22Rv1 (cell line): ENCODE data around the gene PQBP1.

Experiments
- H3K27ac ChIP-seq: fragments of 450-650 bp; 2 replicates; pipeline ENCODE4 v1.5.1; 2017
- ZFX ChIP-seq: fragments of 450-650 bp; IDR thresholded peaks from 2 replicates; pipeline ENCODE4 v1.6.1; 2017; ENCODE audit warnings: antibody characterized with exemption, borderline replicate concordance
- TF ChIP-seq, protein P1 (sequence below): fragments of 450-650 bp; IDR thresholded peaks from 2 replicates; pipeline ENCODE4 v1.5.1; 2017; ENCODE audit warnings: mild to moderate bottlenecking

The PQBP1 gene

DNA sequence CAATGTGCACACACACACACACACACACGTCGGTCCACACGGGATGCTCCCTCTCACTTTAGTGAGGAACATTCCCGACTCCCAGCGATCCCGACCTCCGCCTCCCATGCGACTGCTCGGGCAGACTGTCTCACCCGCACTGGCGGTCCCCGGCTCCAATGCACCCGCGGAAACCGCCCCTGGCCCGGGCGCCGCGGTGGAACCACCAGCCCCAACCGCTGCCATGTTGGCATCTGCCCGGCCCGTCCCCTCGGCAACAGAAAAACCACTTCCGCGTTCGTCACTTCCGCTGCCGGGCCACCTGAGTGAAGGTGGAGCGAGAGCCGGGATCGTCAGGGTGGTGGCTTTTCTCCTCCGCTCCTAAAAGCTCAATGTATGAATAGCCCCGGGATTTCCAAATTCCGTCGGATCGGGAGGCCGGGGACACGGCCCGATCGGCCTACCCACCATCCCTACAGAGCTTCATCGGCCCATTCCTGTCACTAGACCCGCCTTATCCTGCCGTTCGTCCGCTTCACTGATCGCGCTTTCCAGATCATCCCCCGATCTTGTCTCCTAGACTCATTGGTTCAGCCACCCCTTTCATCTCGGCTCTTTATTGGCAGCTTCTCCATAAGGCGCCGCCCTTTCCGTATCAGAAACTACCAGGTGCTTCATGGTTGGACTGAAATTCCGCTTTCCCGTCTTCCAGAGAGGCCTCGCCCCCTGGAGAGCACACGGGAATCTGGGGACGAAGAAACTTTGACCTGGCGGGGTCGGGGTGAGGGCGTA is 13.9 kb downstream of the PQBP1 start, which contains the start of gene SLC35A2:
TSS of gene SLC35A2 (minus strand) at position 235 of the 771 bp plus-strand sequence. CDS start at position 225, 10 bp downstream.
- TF ChIP-seq ZFX = no peak
- TF ChIP-seq, protein P1, sequence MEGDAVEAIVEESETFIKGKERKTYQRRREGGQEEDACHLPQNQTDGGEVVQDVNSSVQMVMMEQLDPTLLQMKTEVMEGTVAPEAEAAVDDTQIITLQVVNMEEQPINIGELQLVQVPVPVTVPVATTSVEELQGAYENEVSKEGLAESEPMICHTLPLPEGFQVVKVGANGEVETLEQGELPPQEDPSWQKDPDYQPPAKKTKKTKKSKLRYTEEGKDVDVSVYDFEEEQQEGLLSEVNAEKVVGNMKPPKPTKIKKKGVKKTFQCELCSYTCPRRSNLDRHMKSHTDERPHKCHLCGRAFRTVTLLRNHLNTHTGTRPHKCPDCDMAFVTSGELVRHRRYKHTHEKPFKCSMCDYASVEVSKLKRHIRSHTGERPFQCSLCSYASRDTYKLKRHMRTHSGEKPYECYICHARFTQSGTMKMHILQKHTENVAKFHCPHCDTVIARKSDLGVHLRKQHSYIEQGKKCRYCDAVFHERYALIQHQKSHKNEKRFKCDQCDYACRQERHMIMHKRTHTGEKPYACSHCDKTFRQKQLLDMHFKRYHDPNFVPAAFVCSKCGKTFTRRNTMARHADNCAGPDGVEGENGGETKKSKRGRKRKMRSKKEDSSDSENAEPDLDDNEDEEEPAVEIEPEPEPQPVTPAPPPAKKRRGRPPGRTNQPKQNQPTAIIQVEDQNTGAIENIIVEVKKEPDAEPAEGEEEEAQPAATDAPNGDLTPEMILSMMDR = no peak

DNA sequence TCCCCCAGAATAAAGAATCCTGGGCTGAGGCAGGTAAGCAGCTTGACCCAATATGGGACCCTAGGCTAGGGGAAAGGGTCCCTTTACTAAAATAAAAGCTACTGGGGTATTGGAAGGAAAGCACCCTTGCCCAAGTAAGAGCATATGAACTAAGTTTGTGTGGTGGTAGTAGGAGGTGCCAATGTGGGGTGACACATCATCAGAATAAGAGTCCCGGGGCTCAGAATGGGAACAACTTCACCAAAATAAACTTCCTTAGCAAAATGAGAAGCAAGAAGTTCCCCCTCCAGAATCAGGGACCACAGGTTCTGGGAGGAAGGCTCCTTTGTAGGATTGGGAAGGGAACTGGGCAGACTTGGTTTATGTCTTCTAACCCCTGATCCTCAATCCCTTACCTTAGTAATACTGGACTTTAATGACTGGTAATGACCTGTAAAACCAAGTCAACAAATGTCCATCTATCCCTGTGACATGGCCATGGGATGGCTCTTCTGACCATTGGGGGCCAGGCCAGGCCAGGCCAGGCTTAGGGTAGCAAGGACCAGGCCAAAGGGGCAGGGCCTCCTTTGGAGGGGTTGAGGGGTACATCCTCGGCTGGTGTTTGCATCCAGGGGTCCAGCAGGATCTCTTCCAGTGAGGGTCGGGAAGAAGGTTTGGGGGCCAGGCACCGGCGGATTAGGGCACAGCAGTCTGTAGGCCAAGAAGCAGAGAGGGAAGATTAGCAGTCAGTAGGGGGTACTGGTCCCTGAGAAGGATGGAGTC is 16.1 kb downstream of the PQBP1 start:
- no peak for TF ChIP-seq ZFX
- TF ChIP-seq, protein P1 = no peak
- H3K27ac ChIP-seq = no peak overlapping the region

More for the DNA sequence above, 13.9 kb downstream of the PQBP1 start, which contains the start of gene SLC35A2:
- peak within 1 kb of the TSS; percentile 84 for H3K27ac ChIP-seq

DNA sequence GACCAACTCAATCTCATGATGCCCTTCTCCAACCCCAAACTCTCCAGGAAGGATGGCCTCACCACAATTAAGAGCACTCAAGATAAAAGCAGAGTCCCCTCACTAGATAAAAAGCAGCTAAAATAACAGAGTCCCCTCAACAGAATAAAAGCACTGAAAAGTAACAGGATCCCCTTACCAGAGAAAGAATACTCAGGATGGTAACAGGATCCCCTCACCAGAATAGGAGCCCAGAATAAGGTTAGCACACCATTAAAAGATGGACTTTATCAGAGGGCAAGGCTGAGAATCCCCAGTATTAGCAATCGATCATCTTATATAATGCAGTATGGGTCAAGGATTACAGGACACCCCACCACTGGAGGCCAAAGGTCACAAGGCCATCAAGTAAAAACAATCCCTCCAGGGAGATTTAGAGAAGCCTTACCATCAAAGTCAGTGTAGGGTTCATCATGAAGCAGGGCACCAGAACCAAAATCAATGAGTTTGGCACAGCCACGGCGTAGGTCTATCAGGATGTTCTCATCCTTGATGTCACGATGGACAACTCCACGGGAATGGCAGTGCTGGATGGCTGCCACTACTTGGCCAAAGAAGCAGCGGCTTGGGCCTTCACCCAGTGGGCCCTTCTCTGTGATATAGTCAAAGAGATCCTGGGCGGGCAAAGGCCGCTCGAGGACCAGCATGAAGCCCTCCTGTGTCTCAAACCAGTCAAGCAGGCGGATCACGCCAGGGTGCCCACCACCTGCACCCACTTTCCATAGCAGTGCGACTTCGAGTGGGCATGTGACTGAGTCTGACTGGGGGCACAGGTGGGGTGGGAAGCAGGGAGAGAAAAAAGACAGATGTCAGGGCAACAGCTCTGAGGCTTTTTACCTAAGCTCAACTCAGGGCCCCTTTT is 17.1 kb downstream of the PQBP1 start:
- H3K27ac ChIP-seq = no peak overlapping the region
- TF ChIP-seq, protein P1 = no peak
- TF ChIP-seq ZFX = no peak

DNA sequence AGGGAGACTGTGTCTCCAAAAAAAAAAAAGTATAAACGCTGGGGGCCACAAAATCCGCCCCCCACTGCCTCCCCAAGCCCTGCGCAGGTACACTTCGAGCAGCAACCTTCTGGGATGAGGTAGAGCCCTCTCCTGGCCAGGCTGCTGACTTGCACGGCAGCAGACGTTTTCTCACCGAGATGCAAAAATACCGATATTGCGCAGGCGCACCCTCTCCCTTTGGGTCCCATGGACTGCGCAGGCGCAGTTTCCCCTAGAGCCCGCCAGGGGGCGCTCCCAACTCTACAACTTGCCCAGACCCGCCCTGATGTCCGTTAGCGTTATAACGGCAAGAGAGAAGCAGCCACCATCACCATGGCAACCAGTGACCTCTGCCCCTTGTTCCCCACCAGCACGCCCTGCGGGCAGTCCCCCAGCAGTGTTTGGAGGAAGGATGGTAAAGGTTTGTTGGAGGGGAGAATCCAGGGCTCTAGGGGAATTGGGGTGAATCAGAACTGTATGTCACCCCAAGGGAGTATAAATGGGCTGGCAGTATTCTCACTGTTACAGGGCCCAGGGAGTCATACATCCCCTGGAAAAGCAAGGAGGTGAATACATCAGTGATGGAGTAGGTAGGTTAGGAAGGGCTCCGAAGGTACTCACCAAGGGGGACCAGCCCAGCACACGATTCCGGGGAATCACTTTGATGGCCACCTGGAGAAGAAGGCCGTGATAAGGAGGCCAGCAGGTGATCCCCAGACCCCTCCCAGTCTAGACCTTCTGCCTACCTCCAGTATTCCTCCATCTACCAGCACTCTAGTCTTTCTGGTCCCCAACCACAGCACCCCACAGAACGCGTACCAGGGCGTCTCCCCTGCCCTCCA is 19.6 kb downstream of the PQBP1 start:
- peak overlapping the region; percentile 72 for H3K27ac ChIP-seq

DNA sequence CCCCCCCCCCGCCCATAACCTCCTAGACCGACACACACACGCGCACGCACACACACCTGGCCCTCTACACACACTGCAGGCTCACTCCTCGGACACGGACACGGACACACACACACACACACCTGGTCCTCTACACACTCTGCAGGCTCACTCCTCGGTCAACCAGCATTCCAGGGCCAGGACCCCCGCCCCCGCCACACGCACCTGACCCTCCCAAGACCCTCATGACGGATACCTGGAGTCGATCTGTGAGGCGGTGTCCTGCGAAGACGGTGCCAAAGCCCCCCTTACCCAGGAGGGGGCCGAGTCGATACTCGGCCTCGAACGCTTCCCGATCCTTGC is 20.5 kb downstream of the PQBP1 start:
- TF ChIP-seq, protein P1 = no peak
- TF ChIP-seq ZFX = no peak
- peak overlapping the region; percentile 72 for H3K27ac ChIP-seq

More for the DNA sequence above, 19.6 kb downstream of the PQBP1 start:
- TF ChIP-seq ZFX = no peak
- TF ChIP-seq, protein P1 = peak; percentile 90

DNA sequence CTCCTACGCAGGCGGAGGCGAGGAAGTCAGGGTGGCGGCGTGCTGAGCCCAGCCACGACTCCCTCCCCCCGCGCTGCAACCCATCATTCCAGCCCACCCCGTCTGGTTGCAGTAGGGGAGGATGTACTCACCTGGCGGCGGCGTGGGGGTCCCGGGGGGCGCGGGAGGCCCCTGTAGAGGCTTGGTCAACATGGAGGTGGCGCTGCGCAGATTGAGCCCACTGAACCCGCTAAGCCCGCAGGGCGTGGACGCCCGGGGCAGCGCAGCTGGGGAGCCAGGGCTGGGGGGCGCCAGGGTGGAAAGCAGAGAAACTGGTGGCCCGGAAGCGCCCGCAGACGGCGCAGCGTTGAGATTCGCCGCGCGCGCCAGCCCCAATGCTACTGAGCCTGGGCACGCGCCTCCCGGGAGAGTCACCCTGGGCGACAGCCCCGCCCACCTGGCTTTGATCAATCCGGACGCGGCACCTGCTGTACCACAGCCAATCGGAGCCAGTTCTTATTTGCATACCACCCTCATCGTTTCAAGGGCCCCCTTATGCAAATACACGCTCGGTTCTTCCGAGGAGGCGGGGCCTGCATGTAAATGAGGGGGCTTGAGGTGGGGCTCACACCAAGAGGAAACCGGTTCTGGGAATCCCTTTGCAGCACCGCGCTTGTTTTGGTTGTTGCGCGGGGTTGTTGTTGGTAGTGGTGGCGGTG is 21.1 kb downstream of the PQBP1 start, which contains the start of gene PIM2:
TSS of gene PIM2 (minus strand) at position 382 of the 698 bp plus-strand sequence. CDS start at position 192, 190 bp downstream.
- TF ChIP-seq, protein P1 = no peak
- no peak for TF ChIP-seq ZFX
- peak within 1 kb of the TSS; percentile 72 for H3K27ac ChIP-seq
